Stomach (tissue), 9 donors: ENCODE results near the gene RIMS4. TPM values are rescaled to one million over a fixed set of nuclear protein-coding genes. Genes with fewer than 3 reads are reported as not detected.

Experiments
- DNase-seq, 2 donors: peaks; one replicate each; pipeline versions ENCODE4 v3.0.0 to v3.0.0-alpha.2; 2013 to 2019
- H3K27ac ChIP-seq, 5 donors: fragments of 200-600 bp in 4 of 5; sonication (generic) in 4 of 5; one replicate each; pipeline ENCODE4 v1.5.1; 2013 to 2019; ENCODE audit warnings: mild to moderate bottlenecking in 1 of 5, moderate library complexity in 1 of 5
- H3K27me3 ChIP-seq, 3 donors: fragments of 200-600 bp; sonication (generic); one replicate each; pipeline ENCODE4 v1.5.1; 2017 to 2019; ENCODE audit warnings: mixed run types in 1 of 3
- H3K36me3 ChIP-seq, 4 donors: fragments of 200-600 bp; sonication (generic); 1 replicate in 3 of 4; 2 replicates in 1 of 4; pipeline ENCODE4 v1.5.1; 2016 to 2019
- H3K4me1 ChIP-seq, 4 donors: fragments of 200-600 bp; sonication (generic); one replicate each; pipeline ENCODE4 v1.5.1; 2016 to 2019
- H3K4me3 ChIP-seq, 4 donors: fragments of 200-600 bp; sonication (generic) in 3 of 4; one replicate each; pipeline ENCODE4 v1.5.1; 2016 to 2019; ENCODE audit warnings: mild to moderate bottlenecking in 1 of 4
- H3K9me3 ChIP-seq, 4 donors: fragments of 200-600 bp; sonication (generic); one replicate each; pipeline ENCODE4 v1.5.1; 2016 to 2019
- EP300 ChIP-seq: sonication (generic); formaldehyde crosslinking; IDR thresholded peaks from one replicate; pipeline ENCODE4 v1.6.1; 2017; ENCODE audit warnings: antibody characterized with exemption
- POLR2A ChIP-seq, 4 donors: fragments of 450-650 bp; IDR thresholded peaks; one replicate each; pipeline ENCODE4 v1.6.1; 2016; ENCODE audit warnings: antibody characterized with exemption in 4 of 4, control low read depth in 2 of 4, mild to moderate bottlenecking in 1 of 4, moderate library complexity in 1 of 4
- POLR2AphosphoS5 ChIP-seq, 3 donors: sonication (generic); formaldehyde crosslinking; IDR thresholded peaks; one replicate each; pipeline ENCODE4 v1.6.1; 2016; ENCODE audit warnings: antibody characterized with exemption in 3 of 3
- WGBS, 5 donors: extraction: QIAGEN DNeasy Blood & Tissue Kit in 3 of 5; methylation state at CpG; one replicate each; pipeline versions ENCODE4 v1.1.5 to v1.1.7; 2013 to 2018; 5-methylcytosine and 5-hydroxymethylcytosine counted together
- intact Hi-C: fragments of 100-400 bp; cut with DNase I; formaldehyde crosslinking; loops from one replicate; pipeline ENCODE4 v1.15.1; 2023; ENCODE audit warnings: low total_unique reads
- polyA plus RNA-seq, 3 donors: library from polyadenylated mRNA; stranded (reverse); fragments of 200-250 nt; gene quantifications; one replicate each; pipeline ENCODE4 v1.2.3, GENCODE V29; 2013
- total RNA-seq, 5 donors: library from RNA; depleted of rRNA; stranded (reverse); fragments of >200 nt; gene quantifications; one replicate each; pipeline versions ENCODE4 v1.1.0 to v1.2.3, GENCODE V29; 2014 to 2016
- TF ChIP-seq, protein P1 (sequence below), 7 experiments: fragments of 450-650 bp in 4 of 7; fragments of 200-600 bp in 3 of 7; sonication (generic) in 3 of 7; IDR thresholded peaks; one replicate each; pipeline ENCODE4 v1.5.1; 2016 to 2019; ENCODE audit warnings: antibody characterized with exemption in 7 of 7, control low read depth in 2 of 7, mild to moderate bottlenecking in 1 of 7
- donor health status: healthy with polysubstance abuse.
- donor health status: Bipolar disorder and iron deficiency.
- donor health status: healthy.

Gene RIMS4
- total and polyA plus RNA-seq, 8 donors = 0.55 to 2.2 (median 1.5) TPM; not detected in 2

DNA sequence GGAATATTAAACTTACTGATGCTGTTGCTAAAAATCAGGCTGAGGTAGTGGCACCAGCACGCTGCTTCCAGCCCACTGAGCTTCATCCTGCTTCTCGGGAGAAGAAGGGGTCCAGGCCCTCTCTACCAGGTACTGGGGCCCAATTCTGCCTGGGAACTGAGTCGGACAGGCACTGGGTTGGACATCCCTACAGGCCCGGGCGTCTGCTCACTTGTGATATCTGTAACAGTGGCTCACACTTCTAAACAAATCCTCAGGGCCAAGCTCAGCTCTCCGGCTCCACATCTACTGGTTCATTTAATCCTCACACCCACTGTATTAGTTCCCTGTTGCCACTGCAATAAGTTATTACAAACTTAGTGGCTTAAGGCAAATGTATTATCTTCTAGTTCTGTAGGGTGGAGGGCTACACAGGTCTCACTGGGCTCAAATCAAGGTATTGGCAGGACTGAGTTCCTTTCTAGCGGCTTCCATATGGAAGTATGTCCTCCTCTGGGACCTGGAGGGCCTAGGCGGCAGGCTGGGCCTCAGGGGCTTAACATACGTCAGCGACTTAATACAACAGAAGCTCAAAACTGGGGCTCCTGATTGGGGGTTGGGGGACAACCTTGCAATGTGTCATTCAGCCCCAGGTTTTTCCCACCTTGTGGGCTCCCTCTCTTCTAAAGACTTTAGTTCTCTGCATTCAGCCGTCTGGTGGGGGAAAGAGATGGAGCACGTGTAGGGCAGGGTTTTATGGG is 66.3 kb downstream of the RIMS4 start:
- Histone ChIP-seq H3K36me3 (no peaks in the 10 kb centered on the region), H3K9me3 (no peaks in the 10 kb centered on the region), H3K4me3 (no peak overlapping the region), H3K27ac (peak overlapping the region in 1 of 5 donors; percentile 71), H3K4me1 (peaks cover 21 to 38% (median 35%) of the 10 kb centered on the region in 4 donors), H3K27me3 (peaks cover 0 to 30% (median 9%) of the 10 kb centered on the region in 3 donors)
- intact Hi-C loops = no loop called here
- 92 to 95% (median 94%) methylated on average over 11 to 12 of the region's 12 CpGs for WGBS, 5 donors
- TF ChIP-seq EP300 = no peak
- TF ChIP-seq, protein P1, sequence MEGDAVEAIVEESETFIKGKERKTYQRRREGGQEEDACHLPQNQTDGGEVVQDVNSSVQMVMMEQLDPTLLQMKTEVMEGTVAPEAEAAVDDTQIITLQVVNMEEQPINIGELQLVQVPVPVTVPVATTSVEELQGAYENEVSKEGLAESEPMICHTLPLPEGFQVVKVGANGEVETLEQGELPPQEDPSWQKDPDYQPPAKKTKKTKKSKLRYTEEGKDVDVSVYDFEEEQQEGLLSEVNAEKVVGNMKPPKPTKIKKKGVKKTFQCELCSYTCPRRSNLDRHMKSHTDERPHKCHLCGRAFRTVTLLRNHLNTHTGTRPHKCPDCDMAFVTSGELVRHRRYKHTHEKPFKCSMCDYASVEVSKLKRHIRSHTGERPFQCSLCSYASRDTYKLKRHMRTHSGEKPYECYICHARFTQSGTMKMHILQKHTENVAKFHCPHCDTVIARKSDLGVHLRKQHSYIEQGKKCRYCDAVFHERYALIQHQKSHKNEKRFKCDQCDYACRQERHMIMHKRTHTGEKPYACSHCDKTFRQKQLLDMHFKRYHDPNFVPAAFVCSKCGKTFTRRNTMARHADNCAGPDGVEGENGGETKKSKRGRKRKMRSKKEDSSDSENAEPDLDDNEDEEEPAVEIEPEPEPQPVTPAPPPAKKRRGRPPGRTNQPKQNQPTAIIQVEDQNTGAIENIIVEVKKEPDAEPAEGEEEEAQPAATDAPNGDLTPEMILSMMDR (IDR thresholded peaks at IDR 0.05) = no peak
- no peak for TF ChIP-seq POLR2AphosphoS5 (IDR thresholded peaks at IDR 0.05)
- TF ChIP-seq POLR2A (IDR thresholded peaks at IDR 0.05) = no peak
- no peak for DNase-seq

DNA sequence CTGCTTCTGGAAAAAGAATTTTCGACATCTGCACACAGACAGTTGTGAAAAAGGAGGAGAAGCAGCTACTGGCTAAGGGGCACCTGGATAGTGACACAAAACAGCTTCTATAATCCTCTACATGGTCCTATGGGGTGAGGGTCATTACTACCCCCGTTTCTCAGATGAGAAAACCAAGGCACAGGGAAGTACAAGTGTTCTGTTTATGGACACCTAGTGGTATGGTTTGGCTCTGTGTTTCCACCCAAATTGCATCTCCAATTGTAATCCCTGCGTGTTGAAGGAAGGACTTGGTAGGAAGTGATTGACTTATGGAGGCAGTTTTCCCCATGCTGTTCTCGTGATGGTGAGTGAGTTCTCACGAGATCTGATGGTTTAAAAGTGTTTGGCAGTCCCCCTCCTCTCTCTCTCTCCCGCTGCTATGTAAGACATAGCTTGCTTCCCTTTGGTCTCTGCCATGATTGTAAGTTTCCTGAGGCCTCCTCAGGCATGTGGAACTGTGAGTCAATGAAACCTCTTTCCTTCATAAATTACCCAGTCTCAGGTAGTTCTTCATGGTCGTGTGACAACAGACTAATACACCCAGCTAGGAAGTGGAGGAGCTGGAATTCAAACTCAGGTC is 67.2 kb downstream of the RIMS4 start:
- no peaks in the 10 kb centered on the region for H3K36me3 ChIP-seq
- peaks cover 21 to 42% (median 39%) of the 10 kb centered on the region in 4 donors for H3K4me1 ChIP-seq
- H3K27me3 ChIP-seq = peaks cover 0 to 25% (median 9%) of the 10 kb centered on the region in 3 donors
- DNase-seq = no peak
- no peak overlapping the region for H3K27ac ChIP-seq
- H3K9me3 ChIP-seq = no peaks in the 10 kb centered on the region
- intact Hi-C loops = no loop called here
- H3K4me3 ChIP-seq = no peak overlapping the region
- 72 to 76% (median 73%) methylated on average over 7 of the region's 7 CpGs for WGBS, 5 donors
- TF ChIP-seq POLR2AphosphoS5 (IDR thresholded peaks at IDR 0.05) = no peak
- no peak for TF ChIP-seq POLR2A (IDR thresholded peaks at IDR 0.05)
- TF ChIP-seq, protein P1 (IDR thresholded peaks at IDR 0.05) = no peak
- no peak for TF ChIP-seq EP300

- TF ChIP-seq, protein P1 (IDR thresholded peaks at IDR 0.05) = no peak
- TF ChIP-seq POLR2A (IDR thresholded peaks at IDR 0.05) (no peak), POLR2AphosphoS5 (IDR thresholded peaks at IDR 0.05) (no peak), EP300 (no peak)
- WGBS, 5 donors = 77 to 84% (median 82%) methylated on average over 14 of the region's 14 CpGs
- Histone ChIP-seq H3K4me3 (no peak overlapping the region), H3K27me3 (peaks cover 0 to 23% (median 9%) of the 10 kb centered on the region in 3 donors), H3K36me3 (no peaks in the 10 kb centered on the region), H3K9me3 (no peaks in the 10 kb centered on the region), H3K4me1 (peaks cover 21 to 36% (median 33%) of the 10 kb centered on the region in 4 donors), H3K27ac (no peak overlapping the region)
- intact Hi-C loops = no loop called here
- DNase-seq = no peak
These were observed 67.9 kb downstream of the RIMS4 start for GRCh38 chr20:44742304-44743079.

DNA sequence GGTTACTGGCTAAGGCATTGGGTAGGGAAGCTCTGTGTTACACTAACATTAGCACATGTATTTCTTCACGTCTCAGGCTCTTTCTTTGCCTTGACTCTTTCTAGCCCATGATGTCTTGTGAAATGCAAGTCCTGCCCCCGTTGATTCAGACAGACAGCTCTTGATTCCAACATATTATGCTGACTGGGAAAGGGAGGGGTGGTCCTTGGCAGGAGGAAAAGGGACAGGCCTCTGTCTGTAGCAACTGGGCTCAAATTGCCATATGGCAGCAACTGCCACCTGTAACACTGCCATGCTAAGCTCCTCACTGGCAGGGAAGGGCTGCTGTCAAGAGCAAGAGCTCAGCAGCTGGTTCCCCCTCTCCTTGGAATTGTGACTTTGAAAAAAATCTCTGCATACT is 70.4 kb downstream of the RIMS4 start:
- Histone ChIP-seq H3K27ac (no peak overlapping the region), H3K9me3 (no peaks in the 10 kb centered on the region), H3K36me3 (no peaks in the 10 kb centered on the region), H3K4me1 (peaks cover 0 to 22% (median 8%) of the 10 kb centered on the region in 4 donors), H3K4me3 (no peak overlapping the region), H3K27me3 (no peaks in the 10 kb centered on the region)
- DNase-seq = no peak
- intact Hi-C loops = no loop called here
- TF ChIP-seq POLR2A (IDR thresholded peaks at IDR 0.05) = no peak
- TF ChIP-seq POLR2AphosphoS5 (IDR thresholded peaks at IDR 0.05) = no peak
- TF ChIP-seq, protein P1 (IDR thresholded peaks at IDR 0.05) = no peak
- TF ChIP-seq EP300 = no peak
- WGBS, 5 donors = 69 to 86% (median 80%) methylated on average over 2 of the region's 2 CpGs
